SHP77 (cell line): ENCODE measurements around the gene LCN6.

Experiments used
- DNase-seq, 2 experiments: peaks; one replicate each; lab custom pipeline; 2025; lab: John Stamatoyannopoulos, UW

The LCN6 gene

DNA sequence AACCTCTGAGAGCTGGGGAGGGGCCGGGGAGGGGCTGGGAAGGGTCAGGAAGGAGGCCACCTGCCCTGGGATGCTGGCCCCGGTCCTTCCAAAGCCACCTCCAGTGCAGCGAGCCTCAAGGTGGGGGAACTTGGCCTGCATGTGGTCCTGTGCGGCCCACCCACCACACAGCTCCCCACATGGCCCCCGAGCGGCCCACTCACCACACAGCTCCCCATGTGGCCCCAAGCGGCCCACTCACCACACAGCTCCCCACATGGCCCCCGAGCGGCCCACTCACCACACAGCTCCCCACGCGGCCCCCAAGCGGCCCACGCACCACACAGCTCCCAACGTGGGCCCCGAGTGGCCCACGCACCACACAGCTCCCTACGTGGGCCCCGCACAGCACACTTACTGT lies 3.6 kb downstream of the LCN6 start:
- no peak for DNase-seq

DNA sequence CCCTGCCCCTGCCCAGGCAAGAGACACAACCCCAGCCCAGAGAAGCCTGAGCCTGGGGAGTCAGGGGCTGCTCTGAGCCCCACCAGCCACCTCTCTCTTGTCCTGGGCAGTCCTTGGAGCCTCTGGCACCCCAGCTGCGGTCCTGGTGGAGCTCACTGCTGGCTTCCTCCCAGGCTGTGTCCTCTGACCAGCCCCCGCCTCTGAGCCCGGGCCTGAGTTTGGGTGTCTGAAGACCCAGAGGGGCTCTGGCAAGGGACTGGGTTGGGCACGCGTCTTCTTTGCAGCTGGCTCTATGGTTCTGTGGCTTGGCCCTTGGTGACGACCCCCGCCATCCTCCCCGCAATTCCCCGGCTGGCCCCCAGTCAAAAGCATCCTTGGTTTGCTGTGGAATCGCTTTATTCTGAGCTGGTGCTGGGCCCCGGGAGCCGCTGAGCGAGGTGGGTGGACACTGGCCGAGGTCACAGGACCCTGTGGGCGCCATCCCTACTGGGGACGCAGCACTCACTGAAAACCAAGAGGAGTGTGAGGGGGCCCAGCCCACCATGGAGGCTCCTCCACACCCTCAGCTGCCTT lies 4.6 kb downstream of the LCN6 start:
- no peak for DNase-seq

DNA sequence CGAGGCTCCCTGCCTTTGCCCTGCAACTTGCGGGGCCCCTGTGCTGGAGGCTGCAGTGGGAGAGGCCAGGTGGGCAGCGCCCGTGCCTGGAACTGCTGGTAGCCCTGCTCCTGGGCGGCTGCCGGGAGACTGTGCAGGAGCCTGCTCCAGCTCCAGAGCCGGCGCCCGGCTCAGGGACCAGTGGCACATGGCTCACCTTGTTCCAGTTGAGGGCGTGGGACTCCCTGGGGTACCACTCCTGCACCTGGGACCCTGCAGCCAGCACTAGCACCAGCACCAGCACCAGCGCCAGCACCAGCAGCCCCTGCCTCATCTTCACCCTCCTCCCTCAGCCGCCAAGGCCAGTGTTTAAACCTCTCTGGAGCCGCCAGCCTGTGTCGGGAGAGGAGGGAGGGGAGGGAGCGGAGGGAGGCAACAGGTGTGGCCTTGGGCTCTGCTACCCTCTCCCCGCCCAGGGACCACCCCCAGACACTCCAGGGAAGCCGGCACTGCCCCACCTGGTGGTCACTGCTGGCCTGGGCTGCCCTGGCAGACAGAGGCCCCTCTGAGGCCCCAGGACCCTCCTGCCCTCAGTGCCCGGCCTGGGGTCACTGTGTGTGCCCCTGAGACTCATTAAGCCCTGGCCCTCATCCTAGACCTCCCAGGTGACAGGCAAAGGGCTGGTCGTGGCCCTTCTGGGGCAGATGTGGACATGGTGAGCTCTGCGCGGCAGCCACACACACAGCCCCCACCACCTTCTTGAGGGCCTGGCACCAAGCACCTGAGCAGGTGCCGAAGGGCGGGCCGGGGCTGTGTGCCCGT lies 5.5 kb downstream of the LCN6 start, which contains the start of gene LCN10:
Gene LCN10 (minus strand): TSS at position 350 of the 801 bp plus-strand sequence. CDS start 37 bp downstream, at position 313.
- DNase-seq = peak in 1 of 2 experiments; percentile 29

DNA sequence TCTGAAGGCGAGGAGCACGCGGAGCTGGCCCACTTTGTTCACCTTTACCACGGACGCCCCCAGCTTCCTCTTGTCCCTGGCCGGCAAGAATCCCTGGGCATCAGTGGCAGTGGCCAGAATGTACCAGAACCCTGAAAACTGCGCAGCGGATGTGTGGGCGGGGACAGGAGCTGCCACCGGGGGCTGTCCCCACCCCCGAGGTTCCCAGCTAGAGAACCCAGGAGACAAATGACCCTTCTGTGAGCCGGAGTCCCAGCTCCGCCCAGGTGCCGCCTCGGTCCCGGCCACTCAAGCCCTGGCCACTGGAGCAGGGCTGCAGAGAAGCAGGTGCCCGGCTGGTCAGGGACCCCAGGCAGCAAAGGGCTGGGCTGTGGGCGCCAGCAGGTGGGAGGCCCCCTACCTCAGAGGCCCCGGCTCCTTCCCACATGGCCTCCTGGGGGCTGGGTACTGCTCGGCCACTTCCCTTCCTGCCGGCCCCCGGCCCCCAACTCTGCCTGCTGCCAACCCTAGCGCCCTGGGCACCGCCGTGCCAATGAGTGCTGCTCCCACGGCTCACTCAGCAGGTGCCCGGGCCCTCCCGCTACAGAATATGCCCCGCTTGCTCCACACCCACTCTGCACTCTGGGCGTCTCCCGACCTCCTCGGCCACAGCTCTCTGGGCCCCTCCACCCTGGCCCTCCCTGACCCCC lies 6.3 kb downstream of the LCN6 start:
- DNase-seq = no peak

DNA sequence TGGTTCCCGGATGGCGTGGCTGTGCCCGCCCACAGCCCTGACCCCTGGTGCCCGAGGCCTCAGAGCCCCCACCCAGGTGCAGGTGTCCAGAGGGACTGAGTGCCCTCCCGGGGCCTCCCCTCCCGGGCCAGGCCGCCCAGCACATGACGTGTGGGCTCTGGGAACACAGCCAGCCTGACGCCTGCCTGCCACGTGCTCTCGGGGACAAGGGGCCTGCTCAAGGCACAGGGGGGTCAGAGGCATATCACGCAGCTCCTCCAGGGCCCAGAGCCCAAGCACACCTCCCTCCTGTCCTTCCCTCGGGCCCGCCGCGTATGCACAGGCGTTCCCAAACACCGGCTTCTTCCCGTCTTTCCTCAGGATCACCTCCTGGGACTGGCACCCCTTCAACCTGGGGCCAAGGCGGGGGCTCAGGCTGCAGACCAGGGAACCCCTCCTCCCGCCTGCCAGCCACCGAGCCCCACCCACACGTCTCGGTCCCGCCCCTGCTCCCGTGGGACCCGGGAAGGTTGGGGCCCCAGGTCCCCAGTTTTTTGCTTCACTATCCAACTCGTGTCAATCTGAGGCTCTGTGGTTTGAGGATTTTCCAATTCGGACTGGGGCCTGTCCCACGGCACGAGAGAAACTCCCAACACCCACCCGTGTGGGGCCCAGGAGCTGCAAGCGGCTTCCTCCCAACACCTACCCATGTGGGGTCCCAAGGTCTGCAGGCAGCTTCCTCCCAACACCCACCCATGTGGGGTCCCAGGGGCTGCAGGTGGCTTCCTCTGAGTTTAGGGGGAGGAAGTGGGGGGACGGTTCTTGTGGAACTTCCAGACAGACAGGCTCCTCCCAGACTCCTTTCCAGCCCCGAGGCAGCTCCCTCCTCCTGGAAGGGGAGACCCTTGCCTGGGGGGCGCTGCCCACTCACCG lies 7.1 kb downstream of the LCN6 start:
- DNase-seq = peak; percentile 24 to 69

DNA sequence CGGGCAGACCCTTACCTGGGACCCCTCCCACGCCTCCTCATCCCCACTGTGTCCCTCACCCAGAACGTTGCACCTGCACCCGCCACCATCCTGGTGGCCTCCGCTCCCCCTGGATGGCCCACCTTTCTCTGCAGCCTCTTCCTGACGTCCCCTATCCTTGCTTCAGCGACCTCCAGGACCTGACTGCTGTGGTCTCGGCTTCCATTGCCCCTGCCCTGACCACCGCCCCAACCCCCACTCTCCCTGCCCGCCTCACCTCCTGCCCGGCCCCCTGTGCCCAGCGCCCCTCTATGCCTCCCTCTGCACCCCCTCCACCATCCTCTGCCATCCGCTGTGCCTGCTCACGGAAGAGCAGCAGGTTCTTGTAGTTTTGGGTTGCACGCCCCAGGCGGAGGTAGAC lies 7.8 kb downstream of the LCN6 start:
- DNase-seq = no peak

DNA sequence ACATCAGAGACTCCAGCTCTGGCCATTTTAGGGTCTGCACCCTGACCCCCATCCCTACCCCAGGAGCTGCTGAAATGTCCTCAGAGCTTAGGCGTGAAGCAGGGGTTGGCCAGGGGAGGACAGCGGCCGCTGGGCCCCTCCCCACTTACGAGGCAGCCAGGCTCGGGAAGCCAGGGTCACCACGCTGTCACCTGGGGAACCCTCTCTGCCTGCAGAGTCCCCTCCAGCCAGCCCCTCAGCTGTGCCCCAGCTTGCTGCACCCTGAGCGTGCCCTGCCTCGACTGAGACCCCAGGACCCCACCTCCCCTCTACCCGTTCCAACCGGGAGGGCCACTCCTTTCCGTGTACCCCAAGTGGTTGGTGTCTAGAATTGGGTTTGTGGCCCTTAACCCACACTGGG lies 8.3 kb downstream of the LCN6 start:
- DNase-seq = no peak

DNA sequence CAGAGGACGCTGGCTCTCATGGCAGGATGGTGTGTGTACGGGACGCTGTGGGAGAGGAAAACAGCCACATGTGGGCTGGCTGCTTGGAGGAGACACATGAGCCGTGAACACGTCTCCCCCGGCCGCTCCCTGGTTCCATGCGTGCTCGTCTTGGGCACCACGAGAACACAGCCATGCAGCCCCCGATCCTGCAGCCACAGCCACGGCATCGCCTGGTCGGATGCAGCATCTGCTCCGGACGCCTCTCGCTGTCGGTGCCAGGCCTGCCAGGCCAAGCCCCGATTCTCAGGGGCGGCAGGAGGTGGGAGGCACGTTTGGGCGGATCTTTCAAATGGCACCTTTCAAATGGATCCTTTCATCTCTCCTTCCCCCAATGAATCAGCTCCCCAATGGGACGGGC lies 8.8 kb downstream of the LCN6 start:
- DNase-seq = no peak

DNA sequence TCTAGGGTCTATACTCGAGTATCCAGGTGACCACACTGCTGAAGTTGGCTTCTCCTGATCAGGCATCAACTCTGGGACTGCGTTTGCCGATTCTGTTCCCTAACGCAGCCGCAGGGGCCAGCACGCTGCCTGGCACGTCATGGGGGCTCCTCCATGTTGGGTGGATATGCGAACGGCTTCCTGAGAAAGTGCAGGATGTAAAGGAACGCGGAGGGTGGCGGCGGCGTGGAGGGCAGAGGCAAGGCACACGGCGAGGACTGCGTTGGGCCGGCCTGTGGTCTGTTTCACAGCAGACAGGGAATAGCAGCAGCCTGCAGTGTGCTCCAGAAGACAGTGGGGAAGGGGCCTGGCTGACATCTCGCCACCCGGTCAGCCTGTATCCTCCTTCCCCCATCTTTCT lies 9.4 kb downstream of the LCN6 start:
- DNase-seq = no peak

DNA sequence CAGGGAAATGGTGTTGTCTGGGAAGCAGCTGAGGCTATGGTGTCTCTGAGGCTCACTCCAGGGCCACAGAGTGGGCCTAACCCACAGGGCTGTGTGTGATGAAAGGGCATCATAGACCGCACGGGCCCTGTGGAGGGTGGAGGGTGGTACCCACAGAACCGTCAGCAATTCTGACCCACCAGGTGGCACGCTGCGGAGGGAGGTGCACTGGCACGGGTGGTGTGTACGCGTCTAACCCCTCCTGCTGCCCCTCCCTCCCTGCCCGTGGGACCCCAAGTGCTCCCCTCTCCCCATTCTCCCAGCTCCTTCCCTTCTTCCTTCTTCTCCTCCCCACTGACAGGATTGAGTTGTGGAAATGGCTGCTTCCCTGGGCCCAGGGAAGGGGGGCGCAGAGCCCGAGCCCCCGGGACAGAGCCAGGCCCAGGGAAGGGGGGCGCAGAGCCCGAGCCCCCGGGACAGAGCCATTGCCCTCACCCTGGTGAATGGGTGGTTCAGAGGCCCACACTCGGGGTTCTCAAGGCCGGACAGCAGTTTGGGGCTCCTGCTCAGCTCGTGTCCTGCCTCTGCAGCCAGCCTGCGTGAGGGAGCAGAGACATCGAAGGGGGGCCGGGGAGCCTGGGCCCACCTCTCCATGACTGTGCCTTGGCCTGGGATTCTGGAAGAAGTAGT lies 12.4 kb downstream of the LCN6 start:
- DNase-seq = no peak

DNA sequence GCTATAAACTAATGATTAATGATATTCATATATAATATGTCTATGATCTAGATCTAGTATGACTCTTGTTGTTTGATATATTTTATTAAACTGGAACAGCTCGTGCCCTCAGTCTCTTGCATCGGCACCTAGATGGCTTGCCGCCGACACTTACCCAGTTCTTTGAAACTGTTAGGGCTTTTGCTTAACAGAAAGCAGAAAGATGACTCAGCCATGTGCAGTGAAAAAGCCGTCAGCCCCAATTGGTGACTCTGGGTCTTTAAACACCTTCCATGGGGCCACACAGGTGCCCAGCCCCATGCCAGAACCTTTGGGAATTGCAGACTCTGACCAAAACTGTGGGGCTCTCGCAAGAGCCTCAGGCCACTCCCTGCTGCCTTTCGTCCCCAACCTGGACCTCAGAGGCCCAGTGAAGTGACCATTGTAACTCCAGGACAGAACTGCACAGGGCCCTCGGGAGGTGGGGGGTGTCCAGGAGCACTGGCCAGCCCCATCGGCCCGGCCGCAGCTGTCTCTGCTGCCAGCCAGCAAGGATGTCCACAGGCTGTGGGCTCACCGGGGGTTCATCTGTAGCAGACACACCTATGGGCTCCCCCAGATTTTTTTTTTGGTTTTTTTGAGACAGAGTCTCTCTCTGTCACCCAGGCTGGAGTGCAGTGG lies 13.4 kb downstream of the LCN6 start:
- no peak for DNase-seq

DNA sequence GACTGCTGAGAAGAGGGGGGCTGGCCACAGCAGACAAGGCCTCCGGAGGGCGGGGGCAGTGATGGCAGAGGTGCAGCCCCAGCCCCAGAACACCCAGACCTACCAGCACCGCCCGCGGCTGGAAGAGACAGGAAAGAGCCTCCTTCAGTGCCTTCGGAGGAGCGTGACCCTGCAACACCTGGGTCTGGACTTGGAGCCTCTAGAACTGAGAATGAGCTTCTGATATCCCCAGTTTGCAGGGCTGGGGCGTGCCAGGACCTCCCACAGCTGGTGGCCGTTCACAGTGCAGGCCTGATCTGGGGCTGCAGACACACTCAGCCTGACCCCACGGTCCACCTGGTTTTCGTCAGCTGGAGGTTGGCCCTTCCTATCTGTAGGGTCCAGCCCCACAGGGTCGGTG lies 14.7 kb downstream of the LCN6 start:
- DNase-seq = no peak

DNA sequence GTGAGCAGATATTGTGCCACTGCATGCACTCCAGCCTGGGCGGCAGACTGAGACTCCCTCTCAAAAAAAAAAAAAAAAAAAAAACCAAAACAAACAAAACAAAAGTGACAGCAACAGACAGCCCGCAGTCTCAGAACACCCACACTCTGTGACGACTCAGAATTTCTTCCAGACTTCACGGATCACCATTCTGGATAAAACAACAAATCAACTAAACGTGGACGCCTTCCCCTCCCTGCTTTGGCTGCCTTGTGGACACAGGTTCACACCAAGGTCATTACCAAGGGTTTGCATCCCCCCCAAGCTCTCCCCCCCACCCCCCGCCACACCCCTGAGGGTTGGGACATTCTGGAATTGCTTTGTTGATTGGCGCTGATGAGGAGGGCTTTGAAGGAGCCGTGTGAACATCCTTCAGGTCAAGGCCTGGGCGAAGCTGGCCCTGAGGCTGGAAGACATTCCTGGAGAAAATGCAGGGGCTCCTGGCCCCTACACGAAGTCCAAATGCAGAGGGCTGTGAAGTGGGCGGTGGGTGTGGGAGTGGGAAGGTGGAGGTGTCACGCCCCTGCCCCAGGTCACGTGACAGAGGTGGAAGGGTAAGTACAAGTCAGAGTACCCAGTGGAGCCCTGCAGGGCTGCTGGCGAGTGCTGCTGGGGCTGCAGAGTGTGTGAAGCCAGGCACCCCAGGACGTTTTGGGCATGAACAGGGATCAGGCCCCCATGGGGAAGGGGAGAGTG lies 15.7 kb downstream of the LCN6 start:
- DNase-seq = no peak

DNA sequence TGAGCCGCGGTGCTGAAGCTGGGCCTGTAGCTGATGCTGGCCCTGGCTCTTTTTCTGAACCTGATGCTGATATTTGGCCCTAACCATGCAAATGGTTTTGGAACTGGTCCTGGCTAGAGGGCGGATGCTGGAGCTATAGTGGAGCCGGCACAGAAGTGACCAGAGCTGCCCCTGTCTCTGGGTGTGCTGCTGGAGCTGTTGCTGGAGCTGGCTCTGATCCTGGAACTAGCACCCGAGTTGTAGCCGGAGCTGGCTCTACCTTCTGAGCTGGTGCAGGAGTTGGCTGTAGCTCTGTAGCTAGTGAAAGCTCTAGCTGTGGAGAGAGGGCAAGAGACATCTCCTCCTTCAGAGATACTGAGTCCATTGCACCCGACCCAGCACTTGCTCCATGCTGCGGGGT lies 18.4 kb downstream of the LCN6 start:
- DNase-seq = no peak

DNA sequence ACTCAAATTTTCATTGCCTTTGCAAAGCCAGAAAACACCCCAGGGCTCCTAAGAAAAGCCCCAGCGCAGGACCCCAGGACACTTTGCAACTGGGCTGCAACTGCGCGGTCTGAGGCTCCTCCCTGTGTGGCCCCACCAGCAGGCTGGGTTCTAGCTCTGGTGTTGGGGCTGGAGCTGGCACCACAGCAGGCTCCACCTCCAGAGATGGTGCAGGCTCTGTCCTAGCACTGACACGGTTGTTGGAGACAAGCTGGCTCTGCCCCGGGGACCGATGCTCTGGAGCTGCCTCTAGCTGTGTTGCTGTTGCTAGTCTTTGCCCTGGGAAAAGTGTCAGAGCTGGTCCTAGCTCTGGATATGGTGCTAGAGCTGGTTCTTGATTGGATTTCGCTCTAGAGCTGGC lies 19.2 kb downstream of the LCN6 start:
- no peak for DNase-seq

DNA sequence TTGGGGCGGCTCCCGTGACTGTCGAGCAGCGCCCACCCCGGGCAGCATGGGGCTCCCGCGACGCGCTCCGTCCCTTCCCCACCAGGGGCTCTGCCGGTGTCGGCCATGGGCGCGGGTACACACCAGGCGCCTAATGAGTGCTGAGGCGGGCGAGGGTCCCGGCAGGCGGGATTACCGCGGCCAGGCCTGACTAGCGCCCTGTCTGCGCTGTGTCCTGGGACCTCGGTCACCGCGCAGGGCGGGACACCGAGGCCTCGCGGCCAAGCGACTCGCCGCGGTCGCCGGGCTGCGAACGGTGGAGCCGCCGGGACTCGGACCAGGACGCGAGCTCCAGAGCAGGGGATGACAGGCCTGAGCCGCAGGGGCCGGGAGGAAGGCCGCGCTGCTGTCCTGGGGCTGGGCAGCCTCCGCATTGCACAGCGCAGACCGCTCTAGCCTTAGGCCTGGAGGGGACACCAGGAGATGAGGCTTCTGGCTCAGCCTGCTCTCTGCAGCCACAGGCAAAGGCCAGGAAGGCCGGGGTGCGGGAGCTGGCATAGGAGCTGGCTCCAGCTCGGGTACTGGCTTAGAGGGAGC lies 19.7 kb downstream of the LCN6 start:
- no peak for DNase-seq

DNA sequence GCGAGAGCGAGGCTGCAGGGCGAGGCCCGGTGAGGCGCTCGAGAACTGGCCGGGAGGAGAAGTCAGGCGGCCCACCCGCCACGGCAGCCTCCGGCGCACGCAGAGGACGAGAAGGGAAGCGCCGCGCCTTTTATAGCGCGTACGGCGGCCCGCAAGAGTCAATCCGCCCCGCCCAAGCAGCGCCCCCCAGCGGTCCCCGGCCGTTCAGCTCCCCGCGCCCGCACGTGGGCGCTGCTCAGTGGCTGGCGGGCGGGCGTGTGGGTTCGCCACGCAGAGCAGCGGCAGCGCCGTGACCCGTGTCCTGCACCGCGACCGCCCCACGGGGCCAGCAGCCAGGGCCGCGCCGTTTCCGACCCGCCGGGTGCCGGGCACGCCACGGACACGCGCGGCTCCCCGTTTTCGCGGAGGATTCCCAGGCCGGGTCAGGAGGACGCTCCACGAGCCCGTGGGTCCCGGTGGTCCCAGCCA lies 20.2 kb downstream of the LCN6 start:
- peak; percentile 58 to 77 for DNase-seq

DNA sequence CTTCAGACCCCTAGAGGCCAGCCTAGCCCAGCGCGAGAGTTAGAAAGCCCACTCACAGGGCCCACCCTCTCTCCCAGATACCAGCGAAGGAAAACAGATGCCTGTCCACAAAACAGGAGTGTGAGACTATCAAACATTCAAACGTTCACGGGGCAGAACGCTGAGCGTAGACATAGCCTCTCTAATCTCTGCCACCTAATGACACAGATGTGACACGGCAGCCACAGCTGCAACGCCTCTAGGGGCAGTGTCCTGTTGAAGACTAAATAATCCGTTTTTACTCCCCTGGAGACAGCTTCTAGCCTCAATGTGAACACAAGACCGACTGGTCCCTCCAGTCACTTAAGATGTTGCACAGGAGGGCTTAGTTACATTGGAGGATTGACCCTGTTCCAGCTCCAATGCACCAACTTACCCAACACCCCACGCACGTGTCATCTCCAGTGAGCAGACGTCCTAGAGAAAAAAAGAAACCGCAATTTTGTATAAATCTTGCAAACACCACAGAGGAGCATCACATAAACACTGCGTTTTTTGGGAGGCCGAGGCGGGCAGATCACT lies 21.6 kb downstream of the LCN6 start:
- no peak for DNase-seq

DNA sequence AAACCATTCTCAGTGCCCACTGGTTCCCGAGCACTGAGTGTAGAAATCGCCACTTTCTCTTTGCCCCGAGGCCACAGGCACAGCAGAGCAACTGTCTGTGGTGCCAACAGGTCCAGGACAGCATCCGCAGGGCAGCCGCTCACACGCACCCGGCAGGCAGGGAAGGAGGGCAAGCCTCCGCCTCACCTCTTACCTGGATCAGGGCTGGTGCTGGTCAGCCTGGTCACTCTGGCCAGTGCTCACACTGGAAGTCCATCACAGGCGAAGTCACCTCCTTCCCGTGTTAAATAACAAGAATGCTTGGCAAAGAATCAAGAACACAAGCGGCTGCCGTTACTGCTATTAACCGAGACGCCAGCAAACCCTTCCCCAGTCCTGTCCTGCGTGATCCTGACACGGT lies 22.2 kb downstream of the LCN6 start:
- no peak for DNase-seq

DNA sequence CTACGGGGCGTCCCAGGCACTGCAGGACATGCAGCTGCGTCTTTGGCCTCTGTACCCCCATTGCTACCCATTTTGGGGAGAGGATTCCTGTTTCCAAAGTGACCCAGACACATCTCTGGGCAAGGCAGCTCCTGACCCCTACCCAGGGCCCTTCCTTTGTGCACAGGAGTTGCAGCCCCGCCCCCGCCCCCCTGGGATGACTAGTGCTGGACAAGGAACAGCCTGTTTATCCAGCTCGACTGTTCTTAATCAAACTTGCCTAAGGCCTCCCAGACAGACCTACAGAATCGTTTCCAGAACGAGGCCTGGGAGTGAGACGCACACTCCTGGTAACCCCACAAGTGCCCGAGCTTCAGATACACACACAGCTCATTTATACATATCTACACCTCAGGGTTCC lies 22.7 kb downstream of the LCN6 start:
- DNase-seq = no peak
